ENCODE results near the gene FCMR.

FCMR gene

GRCh38 chr1:206923009-206923960, 1.5 kb upstream of the FCMR start:
- Histone ChIP-seq H3K4me3 (ENCODE audit: low read length) (peak overlapping the region; percentile 55), H3K27ac (ENCODE audit: low read depth, low read length) (peak overlapping the region; percentile 68), H3K4me1 (ENCODE audit: control insufficient read depth, low read length) (peaks cover 51% of the 10 kb centered on the region), H3K36me3 (ENCODE audit: control insufficient read depth, low read length) (no peaks in the 10 kb centered on the region), H3K9me2 (replicated peaks; ENCODE audit: control insufficient read depth, low read length) (no peaks in the 10 kb centered on the region), H3K4me2 (ENCODE audit: low read length) (peak overlapping the region; percentile 85), H3F3A (ENCODE audit: control insufficient read depth, insufficient read depth) (peaks cover 4% of the 10 kb centered on the region), H3K79me2 (ENCODE audit: control insufficient read depth, low read length) (no peaks in the 10 kb centered on the region), H3K27me3 (ENCODE audit: control insufficient read depth, low read length) (peaks cover 8% of the 10 kb centered on the region), H3K9me3 (ENCODE audit: control insufficient read depth, insufficient read depth, low read length) (no peaks in the 10 kb centered on the region), H4K20me1 (ENCODE audit: control insufficient read depth, insufficient read depth, low read depth, low read length) (no peaks in the 10 kb centered on the region)
- no peak for TF ChIP-seq EZH2phosphoT487 (IDR thresholded peaks at IDR 0.05; ENCODE audit: borderline replicate concordance, low read length)
- TF ChIP-seq CTCF (IDR thresholded peaks at IDR 0.05; ENCODE audit: low read depth, low read length, poor library complexity, severe bottlenecking), result no peak

- H3K79me2 ChIP-seq (ENCODE audit: control insufficient read depth, low read length), result no peaks in the 10 kb centered on the region
- H3K4me1 ChIP-seq (ENCODE audit: control insufficient read depth, low read length), result peaks cover 51% of the 10 kb centered on the region
- peak overlapping the region; percentile 55 for H3K4me3 ChIP-seq (ENCODE audit: low read length)
- no peaks in the 10 kb centered on the region for H3K9me3 ChIP-seq (ENCODE audit: control insufficient read depth, insufficient read depth, low read length)
- TF ChIP-seq EZH2phosphoT487 (IDR thresholded peaks at IDR 0.05; ENCODE audit: borderline replicate concordance, low read length), result no peak
- no peak for TF ChIP-seq CTCF (IDR thresholded peaks at IDR 0.05; ENCODE audit: low read depth, low read length, poor library complexity, severe bottlenecking)
- no peaks in the 10 kb centered on the region for H3K9me2 ChIP-seq (replicated peaks; ENCODE audit: control insufficient read depth, low read length)
- H3F3A ChIP-seq (ENCODE audit: control insufficient read depth, insufficient read depth), result peaks cover 4% of the 10 kb centered on the region; the same call in 1 of the 2 replicates
- peak overlapping the region; percentile 68 for H3K27ac ChIP-seq (ENCODE audit: low read depth, low read length)
- no peaks in the 10 kb centered on the region for H4K20me1 ChIP-seq (ENCODE audit: control insufficient read depth, insufficient read depth, low read depth, low read length)
- H3K36me3 ChIP-seq (ENCODE audit: control insufficient read depth, low read length), result no peaks in the 10 kb centered on the region
- H3K4me2 ChIP-seq (ENCODE audit: low read length), result peak overlapping the region; percentile 85
- peaks cover 12% of the 10 kb centered on the region for H3K27me3 ChIP-seq (ENCODE audit: control insufficient read depth, low read length)
Observed at GRCh38 chr1:206922524-206922923, 783 bp upstream of the FCMR start.

- no peak overlapping the region for H3K4me3 ChIP-seq (ENCODE audit: low read length)
- no peaks in the 10 kb centered on the region for H3F3A ChIP-seq (ENCODE audit: control insufficient read depth, insufficient read depth)
- no peak overlapping the region for H3K4me2 ChIP-seq (ENCODE audit: low read length)
- no peaks in the 10 kb centered on the region for H4K20me1 ChIP-seq (ENCODE audit: control insufficient read depth, insufficient read depth, low read depth, low read length)
- no peaks in the 10 kb centered on the region for H3K9me3 ChIP-seq (ENCODE audit: control insufficient read depth, insufficient read depth, low read length)
- H3K79me2 ChIP-seq (ENCODE audit: control insufficient read depth, low read length), result no peaks in the 10 kb centered on the region
- H3K27ac ChIP-seq (ENCODE audit: low read depth, low read length), result no peak overlapping the region
- no peaks in the 10 kb centered on the region for H3K36me3 ChIP-seq (ENCODE audit: control insufficient read depth, low read length)
- no peaks in the 10 kb centered on the region for H3K9me2 ChIP-seq (replicated peaks; ENCODE audit: control insufficient read depth, low read length)
- peaks cover 27% of the 10 kb centered on the region for H3K4me1 ChIP-seq (ENCODE audit: control insufficient read depth, low read length)
- H3K27me3 ChIP-seq (ENCODE audit: control insufficient read depth, low read length), result peaks cover 42% of the 10 kb centered on the region
- TF ChIP-seq EZH2phosphoT487 (IDR thresholded peaks at IDR 0.05; ENCODE audit: borderline replicate concordance, low read length), result no peak
- TF ChIP-seq CTCF (IDR thresholded peaks at IDR 0.05; ENCODE audit: low read depth, low read length, poor library complexity, severe bottlenecking), result no peak
Observed at GRCh38 chr1:206918076-206918475, 3.7 kb downstream of the FCMR start.

Data from DOHH2 (cell line).